Glutamatergic neuron (in vitro differentiated cells): Measurements from ENCODE around the gene ZSWIM3. TPM values are rescaled to one million over a fixed set of nuclear protein-coding genes. Genes with fewer than 3 reads are reported as not detected.

Experiments
- DNase-seq: peaks from one replicate; pipeline ENCODE4 v3.0.0; 2022
- H3K27ac Mint-ChIP-seq: one replicate; pipeline ENCODE4 v1.8.0; 2020; ENCODE audit warnings: mild to moderate bottlenecking, mixed read lengths, inconsistent platforms; ENCODE audit not compliant: unreplicated experiment
- H3K27me3 Mint-ChIP-seq: one replicate; pipeline ENCODE4 v1.8.0; 2020; ENCODE audit warnings: mild to moderate bottlenecking, moderate library complexity, mixed read lengths, inconsistent platforms; ENCODE audit not compliant: unreplicated experiment
- H3K36me3 Mint-ChIP-seq: one replicate; pipeline ENCODE4 v1.8.0; 2020; ENCODE audit warnings: mild to moderate bottlenecking, mixed read lengths, inconsistent platforms; ENCODE audit not compliant: unreplicated experiment
- H3K4me1 Mint-ChIP-seq: one replicate; pipeline ENCODE4 v1.8.0; 2020; ENCODE audit warnings: mild to moderate bottlenecking, low read depth, mixed read lengths, inconsistent platforms; ENCODE audit not compliant: unreplicated experiment
- H3K4me3 Mint-ChIP-seq: one replicate; pipeline ENCODE4 v1.8.0; 2020; ENCODE audit warnings: mild to moderate bottlenecking, mixed read lengths, inconsistent platforms; ENCODE audit not compliant: unreplicated experiment
- H3K9me3 Mint-ChIP-seq: one replicate; pipeline ENCODE4 v1.8.0; 2020; ENCODE audit warnings: mild to moderate bottlenecking, moderate library complexity, mixed read lengths, inconsistent platforms; ENCODE audit not compliant: unreplicated experiment
- CTCF ChIP-seq: fragments of 200-600 bp; sonication (generic); IDR thresholded peaks from one replicate; pipeline ENCODE4 v1.5.0; 2021; ENCODE audit not compliant: partially characterized antibody, unreplicated experiment
- total RNA-seq: library from RNA; stranded (reverse); fragmentation: NEBNext Ultra II Directional; extraction: Animal tissue kit (Norgen Biotek cat#: 25700); gene quantifications from one replicate; pipeline ENCODE4 v1.2.1, GENCODE V29; 2021; ENCODE audit not compliant: unreplicated experiment

Gene ZSWIM3
- total RNA-seq, 1 donor from 2014 or later: 7.9 TPM

DNA sequence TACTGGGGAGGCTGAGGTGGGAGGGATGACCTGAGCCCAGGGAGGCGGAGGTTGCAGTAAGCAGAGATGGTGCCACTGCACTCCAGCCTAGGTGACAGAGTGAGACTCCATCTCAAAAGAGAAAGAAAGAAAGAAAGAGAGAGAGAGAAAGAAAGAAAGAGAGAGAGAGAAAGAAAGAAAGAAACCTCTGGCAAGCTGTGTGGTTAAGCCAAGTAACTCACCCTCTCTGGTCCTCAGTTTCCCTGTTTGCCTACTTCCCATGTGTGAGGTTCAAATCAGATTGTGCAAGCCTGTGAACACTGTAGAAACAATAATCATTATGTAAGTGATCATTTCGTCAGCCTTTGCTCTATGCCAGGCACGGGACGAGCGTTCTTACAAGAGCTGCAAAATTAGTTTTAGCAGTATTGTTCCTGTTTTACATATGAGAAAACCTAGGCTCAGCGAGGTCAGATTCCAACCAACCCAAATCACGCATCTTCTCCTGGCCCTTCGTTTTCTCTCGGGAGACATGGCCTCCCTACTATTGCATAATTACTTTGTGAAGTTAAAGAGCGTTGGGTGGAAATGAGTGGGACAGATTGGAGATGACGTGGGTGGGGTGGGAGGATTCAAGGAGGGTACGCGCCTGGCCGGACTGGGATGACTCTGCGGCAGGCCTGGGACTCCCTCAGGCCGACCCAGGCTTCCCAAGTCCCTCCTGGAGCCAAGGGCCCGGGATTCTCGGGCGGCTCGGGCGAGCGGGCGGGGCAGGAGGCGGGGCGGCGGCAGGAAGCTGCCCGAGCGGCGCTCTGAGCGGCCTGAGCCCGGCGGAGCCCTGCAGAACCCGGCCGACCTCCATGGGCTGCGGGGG, 24.2 kb upstream of the ZSWIM3 start, which contains the start of gene SNX21:
TSS of gene SNX21 (plus strand) at position 770 of the 853 bp plus-strand sequence. CDS start 121 bp downstream, outside the sequence.
- Mint-ChIP-seq H3K9me3 (no peaks in the 10 kb centered on the region), H3K4me1 (no peaks in the 10 kb centered on the region), H3K27ac (peak within 1 kb of the TSS; percentile 70), H3K36me3 (no peaks in the 10 kb centered on the region), H3K4me3 (peak within 1 kb of the TSS; percentile 82), H3K27me3 (no peaks in the 10 kb centered on the region)
- TF ChIP-seq CTCF: no peak
- peak; percentile 79 for DNase-seq

DNA sequence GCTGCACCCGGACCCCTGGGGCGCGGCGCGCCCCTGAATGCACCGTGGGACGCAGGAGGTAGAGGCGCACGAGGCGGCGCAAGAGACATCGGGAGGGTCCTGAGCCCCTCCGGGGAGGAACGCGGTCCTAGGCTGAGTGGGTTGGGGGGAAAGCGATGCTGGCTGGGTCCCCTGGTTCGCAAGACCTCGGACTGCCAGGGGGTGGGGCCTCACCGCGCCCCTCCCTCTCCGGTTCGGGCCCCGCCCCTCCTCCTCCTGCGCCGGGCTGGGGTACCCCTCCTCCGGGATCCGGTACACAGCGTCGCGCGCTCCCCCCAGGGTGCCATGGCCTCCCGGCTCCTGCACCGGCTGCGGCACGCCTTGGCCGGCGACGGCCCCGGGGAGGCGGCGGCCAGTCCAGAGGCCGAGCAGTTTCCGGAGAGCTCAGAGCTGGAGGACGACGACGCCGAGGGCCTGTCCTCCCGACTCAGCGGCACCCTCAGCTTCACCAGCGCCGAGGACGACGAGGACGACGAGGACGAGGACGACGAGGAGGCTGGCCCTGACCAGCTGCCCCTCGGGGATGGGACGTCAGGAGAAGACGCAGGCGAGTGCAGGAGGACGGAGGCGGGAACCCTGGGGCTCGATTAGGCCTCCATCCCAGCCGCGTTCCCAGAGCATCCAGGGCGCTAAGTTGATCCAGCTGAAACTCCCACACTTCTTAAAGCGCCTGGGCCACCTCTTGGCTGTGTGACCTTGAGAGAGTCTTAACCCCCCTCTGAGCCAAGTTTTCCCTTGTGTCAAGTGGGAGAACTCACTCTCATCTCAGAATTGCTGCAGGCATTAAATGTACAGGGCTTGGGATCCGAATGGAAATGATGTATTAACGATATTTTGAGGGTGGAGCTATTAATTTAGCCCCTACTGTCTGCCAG, 23.3 kb upstream of the ZSWIM3 start:
- Mint-ChIP-seq H3K36me3 (no peaks in the 10 kb centered on the region), H3K4me1 (no peaks in the 10 kb centered on the region), H3K27ac (no peak overlapping the region), H3K4me3 (peak overlapping the region; percentile 82), H3K9me3 (no peaks in the 10 kb centered on the region), H3K27me3 (no peaks in the 10 kb centered on the region)
- DNase-seq: peak; percentile 76
- TF ChIP-seq CTCF: no peak

- Mint-ChIP-seq H3K36me3 (no peaks in the 10 kb centered on the region), H3K4me1 (no peaks in the 10 kb centered on the region), H3K4me3 (peak overlapping the region; percentile 82), H3K27ac (peak overlapping the region; percentile 8), H3K27me3 (no peaks in the 10 kb centered on the region), H3K9me3 (no peaks in the 10 kb centered on the region)
- no peak for DNase-seq
- TF ChIP-seq CTCF: no peak
These were observed 22.6 kb upstream of the ZSWIM3 start for GRCh38 chr20:45834797-45835161.

- H3K27me3 Mint-ChIP-seq: no peaks in the 10 kb centered on the region
- H3K36me3 Mint-ChIP-seq: no peaks in the 10 kb centered on the region
- no peaks in the 10 kb centered on the region for H3K9me3 Mint-ChIP-seq
- no peak for TF ChIP-seq CTCF
- H3K4me1 Mint-ChIP-seq: no peaks in the 10 kb centered on the region
- H3K27ac Mint-ChIP-seq: no peak overlapping the region
- H3K4me3 Mint-ChIP-seq: peak overlapping the region; percentile 82
- DNase-seq: no peak
These were observed 22.1 kb upstream of the ZSWIM3 start for GRCh38 chr20:45835329-45835765.
